K562 (cell line): ENCODE results near the gene KLC3. TPM values are rescaled to one million over a fixed set of nuclear protein-coding genes. Genes with fewer than 3 reads are reported as not detected.

Source experiments
- ATAC-seq: fragments of 200-7000 bp; cut with Tn5 transposase; 3 replicates; pipeline ENCODE4 v1.9.1; 2020; ENCODE audit warnings: moderate library complexity
- BruUV-seq: library from RNA; stranded (reverse); fragments of 400-500 nt; replicated peaks from 2 replicates; lab custom pipeline; 2021; lab: Mats Ljungman, UMichigan
- CTCF ChIA-PET: fragments of 300-600 bp; formaldehyde crosslinking; extraction: SDS; loops from one replicate; lab custom pipeline; 2021; ENCODE audit warnings: low intra/inter-chr PET ratio; lab: Yijun Ruan, JAX
- POLR2A ChIA-PET: fragments of 300-600, 350-650 bp; sonication (Branson Sonifier 250); formaldehyde crosslinking; extraction: SDS; loops from one replicate; lab custom pipeline; 2021; ENCODE audit warnings: antibody characterized with exemption, inconsistent platforms; lab: Yijun Ruan, JAX
- DNase-seq, 4 experiments: peaks; one replicate each; pipeline versions ENCODE4 v3.0.0 to v3.0.0-alpha.2; 2011 to 2018; ENCODE audit warnings: low spot score in 3 of 4, mixed read lengths in 3 of 4; ENCODE audit errors: extremely low read depth in 1 of 4
- FAIRE-seq: peaks from 2 replicates; lab custom pipeline; 2011; peaks lifted over from hg19 to GRCh38; lab: Jason Lieb, UNC
- H2AFZ ChIP-seq: 2 replicates; pipeline ENCODE4 v1.6.0; 2011; ENCODE audit warnings: low read depth, low read length, control low read depth, inconsistent platforms
- H3K27ac ChIP-seq: fragments of 200-600 bp; 3 replicates; pipeline ENCODE4 v1.8.0; 2011; ENCODE audit warnings: low read depth, mild to moderate bottlenecking, control low read depth, inconsistent platforms, low read length, moderate library complexity, mixed read lengths; ENCODE audit errors: extremely low read depth
- H3K27me3 ChIP-seq, 2 experiments: fragments of 300-600 bp in 1 of 2; 2 replicates in 1 of 2; 3 replicates in 1 of 2; pipeline versions ENCODE4 v1.6.0 to v1.8.0; 2011; ENCODE audit warnings: inconsistent platforms in 2 of 2, low read length in 2 of 2, mild to moderate bottlenecking in 1 of 2, mixed read lengths in 1 of 2, moderate library complexity in 1 of 2; ENCODE audit not compliant: control insufficient read depth in 2 of 2, insufficient read depth in 2 of 2
- H3K36me3 ChIP-seq: fragments of 300-600 bp; 3 replicates; pipeline ENCODE4 v1.8.0; 2011; ENCODE audit warnings: mild to moderate bottlenecking, low read length, inconsistent platforms; ENCODE audit not compliant: control insufficient read depth, insufficient read depth
- H3K4me1 ChIP-seq, 2 experiments: fragments of 200-600 bp in 1 of 2; replicated peaks in 1 of 2; 2 replicates in 1 of 2; 3 replicates in 1 of 2; pipeline versions ENCODE4 v1.5.1 to v1.8.0; 2011; ENCODE audit warnings: inconsistent platforms in 2 of 2, low read length in 2 of 2, mild to moderate bottlenecking in 1 of 2, mixed read lengths in 1 of 2, moderate library complexity in 1 of 2; ENCODE audit not compliant: control insufficient read depth in 2 of 2, insufficient read depth in 2 of 2
- H3K4me2 ChIP-seq: 2 replicates; pipeline ENCODE4 v1.6.1; 2011; ENCODE audit warnings: low read length, control low read depth, inconsistent platforms, mixed read lengths; ENCODE audit not compliant: insufficient read depth
- H3K4me3 ChIP-seq: fragments of 200-600 bp; sonication (generic), shearing (Covaris generic); 2 replicates; pipeline ENCODE4 v1.5.1; 2016; ENCODE audit warnings: control low read depth, inconsistent platforms
- H3K79me2 ChIP-seq: fragments of 200-600 bp; 3 replicates; pipeline ENCODE4 v1.8.0; 2011; ENCODE audit warnings: low read length, inconsistent platforms; ENCODE audit not compliant: control insufficient read depth, insufficient read depth
- H3K9ac ChIP-seq, 2 experiments: 2 replicates each; pipeline versions ENCODE4 v1.6.0 to v1.6.1; 2011; ENCODE audit warnings: low read depth in 2 of 2, low read length in 2 of 2, control low read depth in 1 of 2, inconsistent platforms in 1 of 2, mild to moderate bottlenecking in 1 of 2, mixed read lengths in 1 of 2; ENCODE audit not compliant: insufficient read depth in 1 of 2
- H3K9me1 ChIP-seq: one replicate; pipeline ENCODE4 v1.6.0; 2011; ENCODE audit warnings: inconsistent platforms, mild to moderate bottlenecking, low read length, moderate library complexity; ENCODE audit not compliant: control insufficient read depth, insufficient read depth
- H3K9me3 ChIP-seq: replicated peaks from 2 replicates; pipeline ENCODE4 v1.5.1; 2011; ENCODE audit warnings: low read depth, low read length, inconsistent platforms; ENCODE audit not compliant: control insufficient read depth, insufficient read depth
- H4K20me1 ChIP-seq: replicated peaks from 2 replicates; pipeline ENCODE4 v1.6.1; 2011; ENCODE audit warnings: low read length, inconsistent platforms, mixed read lengths; ENCODE audit not compliant: control insufficient read depth, insufficient read depth
- RCOR1 ChIP-seq, 2 experiments: IDR thresholded peaks; 2 replicates each; pipeline ENCODE4 v1.6.1; 2012; ENCODE audit warnings: low read depth in 2 of 2, low read length in 2 of 2, borderline replicate concordance in 1 of 2, improper control_type of control experiment in 1 of 2
- ZNF146 ChIP-seq: IDR thresholded peaks from one replicate; pipeline ENCODE4 v1.6.1; 2018; ENCODE audit warnings: missing compliant biosample characterization; ENCODE audit not compliant: unreplicated experiment
- ZNF318 ChIP-seq, 2 experiments: fragments of 450-650 bp; IDR thresholded peaks; 2 replicates each; pipeline ENCODE4 v1.6.1; 2016; ENCODE audit warnings: mild to moderate bottlenecking in 2 of 2, borderline replicate concordance in 1 of 2, low read depth in 1 of 2, moderate library complexity in 1 of 2
- ZNF75A ChIP-seq: fragments of 450-650 bp; formaldehyde crosslinking; IDR thresholded peaks from 2 replicates; pipeline ENCODE4 v1.4.0; 2020; ENCODE audit warnings: mild to moderate bottlenecking
- WGBS: fragments of 100-300 bp; shearing (Covaris generic); methylation state at CpG from one replicate; pipeline ENCODE4 v1.1.6; 2016; ENCODE audit warnings: low coverage, mixed read lengths; ENCODE audit not compliant: insufficient coverage; ENCODE audit errors: missing lambda C conversion rate; 5-methylcytosine and 5-hydroxymethylcytosine counted together
- in situ Hi-C: fragments of 300-500 bp; cut with MboI; formaldehyde crosslinking; loops from 4 replicates; pipeline ENCODE4 v1.15.0; 2018; ENCODE audit warnings: inconsistent platforms, mixed read lengths
- intact Hi-C: fragments of 100-400 bp; cut with micrococcal nuclease; formaldehyde crosslinking; loops from 2 replicates; pipeline ENCODE4 v1.14.2; 2022
- polyA plus RNA-seq, 8 experiments: library from polyadenylated mRNA; depleted of rRNA in 4 of 8; stranded (reverse) in 5 of 8; unstranded in 3 of 8; fragments of >200 nt; fragmentation: Nextera tagmentation in 2 of 8; fragmentation: Illumina TruSeq in 1 of 8; extraction: Ambion mirVana in 2 of 8; extraction: Trizol in 1 of 8; gene quantifications; 2 replicates each; pipeline versions ENCODE4 v1.2.1 to v1.2.3, GENCODE V29; 2011 to 2014; ENCODE audit warnings: inconsistent platforms in 1 of 8, missing spikeins in 1 of 8
- total RNA-seq, 7 experiments: library from RNA; depleted of rRNA in 6 of 7; stranded (reverse); fragments of >200 nt in 6 of 7; fragmentation: Illumina TruSeq in 2 of 7; extraction: Trizol in 2 of 7; gene quantifications; 2 replicates each; pipeline versions ENCODE4 v1.2.1 to v1.2.3, GENCODE V29; 2011 to 2021; ENCODE audit warnings: low replicate concordance in 1 of 7

Gene KLC3
- total and polyA plus RNA-seq, 9 of the 15 experiments (the other 6 are each of a cell fraction or from before 2014, with no cell fraction given) = 0.03 to 1.2 (median 0.59) TPM; not detected in 3

- CTCF ChIA-PET = no interaction called here
Measured at GRCh38 chr19:45342911-45343310, 2.4 kb downstream of the KLC3 start.

More at GRCh38 chr19:45342911-45343310, 2.4 kb downstream of the KLC3 start:
- H3K4me3 ChIP-seq = no peak overlapping the region
- no peak overlapping the region for H3K4me2 ChIP-seq
- H3K36me3 ChIP-seq = no peaks in the 10 kb centered on the region
- no peak for DNase-seq
- peaks cover 8 to 13% of the 10 kb centered on the region in 2 experiments; a peak in 3 of 5 replicates for H3K27me3 ChIP-seq
- in situ Hi-C loops = no loop called here
- no peak overlapping the region for H3K27ac ChIP-seq
- BruUV-seq = no TSS peak
- WGBS = 52% methylated on average over 13 of the region's 13 CpGs
- H3K9me1 ChIP-seq = no peaks in the 10 kb centered on the region
- POLR2A ChIA-PET = no interaction called here
- no peaks in the 10 kb centered on the region for H3K9me3 ChIP-seq
- ATAC-seq = no peak
- TF ChIP-seq RCOR1 (IDR thresholded peaks at IDR 0.05; ENCODE audit: borderline replicate concordance in 1 of 2, low read depth in 2 of 2, low read length in 2 of 2) (no peak), ZNF318 (IDR thresholded peaks at IDR 0.05; ENCODE audit: borderline replicate concordance in 1 of 2, low read depth in 1 of 2) (no peak), ZNF146 (CRISPR knock-in tag) (no peak), ZNF75A (CRISPR knock-in tag) (no peak)
- no peak overlapping the region for H2AFZ ChIP-seq
- peaks cover 7 to 56% of the 10 kb centered on the region in 2 experiments; a peak in 4 of 5 replicates for H3K4me1 ChIP-seq
- H3K79me2 ChIP-seq = no peaks in the 10 kb centered on the region
- no peak for FAIRE-seq
- intact Hi-C loops = no loop called here
- H3K9ac ChIP-seq = peak overlapping the region in 1 of 2 experiments; percentile 75; a peak in 1 of 4 replicates
- H4K20me1 ChIP-seq = no peaks in the 10 kb centered on the region
